SJCRH30 (cell line): Measurements from ENCODE around the gene C2orf76. TPM values are rescaled to one million over a fixed set of nuclear protein-coding genes. Genes with fewer than 3 reads are reported as not detected.

ENCODE experiments used
- DNase-seq, 2 experiments: peaks; one replicate each; pipeline ENCODE4 v3.0.0-alpha.2; 2015 to 2020
- H3K27ac ChIP-seq: fragments of 250-450 bp; sonication (Bioruptor Pico); 2 replicates; pipeline ENCODE4 v1.5.1; 2020; ENCODE audit warnings: mild to moderate bottlenecking, moderate library complexity
- H3K27me3 ChIP-seq: fragments of 250-450 bp; sonication (Bioruptor Pico); 2 replicates; pipeline ENCODE4 v1.5.1; 2020; ENCODE audit warnings: mild to moderate bottlenecking, moderate library complexity
- H3K36me3 ChIP-seq: fragments of 250-450 bp; sonication (Bioruptor Pico); 2 replicates; pipeline ENCODE4 v1.5.1; 2020; ENCODE audit warnings: mild to moderate bottlenecking, moderate library complexity
- H3K4me1 ChIP-seq: fragments of 250-450 bp; sonication (Bioruptor Pico); 2 replicates; pipeline ENCODE4 v1.5.1; 2020; ENCODE audit warnings: mild to moderate bottlenecking, moderate library complexity
- H3K4me3 ChIP-seq: fragments of 250-450 bp; sonication (Bioruptor Pico); 2 replicates; pipeline ENCODE4 v1.5.1; 2020; ENCODE audit warnings: mild to moderate bottlenecking, moderate library complexity
- H3K9me3 ChIP-seq: fragments of 250-450 bp; sonication (Bioruptor Pico); replicated peaks from 2 replicates; pipeline ENCODE4 v1.5.1; 2020; ENCODE audit warnings: mild to moderate bottlenecking, moderate library complexity
- total RNA-seq: library from RNA; depleted of rRNA; stranded (reverse); fragments of >200 nt; shearing (Covaris generic); gene quantifications from 2 replicates; pipeline ENCODE4 v1.2.3, GENCODE V29; 2014

C2orf76 gene
- total RNA-seq, 1 experiment from 2014 or later: 7.0 TPM

GRCh38 chr2:119306196-119306590 is 60.4 kb downstream of the C2orf76 start:
- Histone ChIP-seq H3K4me3 (no peak overlapping the region), H3K36me3 (no peaks in the 10 kb centered on the region), H3K4me1 (no peaks in the 10 kb centered on the region), H3K27me3 (no peaks in the 10 kb centered on the region), H3K9me3 (no peaks in the 10 kb centered on the region), H3K27ac (no peak overlapping the region)
- no peak for DNase-seq

DNA sequence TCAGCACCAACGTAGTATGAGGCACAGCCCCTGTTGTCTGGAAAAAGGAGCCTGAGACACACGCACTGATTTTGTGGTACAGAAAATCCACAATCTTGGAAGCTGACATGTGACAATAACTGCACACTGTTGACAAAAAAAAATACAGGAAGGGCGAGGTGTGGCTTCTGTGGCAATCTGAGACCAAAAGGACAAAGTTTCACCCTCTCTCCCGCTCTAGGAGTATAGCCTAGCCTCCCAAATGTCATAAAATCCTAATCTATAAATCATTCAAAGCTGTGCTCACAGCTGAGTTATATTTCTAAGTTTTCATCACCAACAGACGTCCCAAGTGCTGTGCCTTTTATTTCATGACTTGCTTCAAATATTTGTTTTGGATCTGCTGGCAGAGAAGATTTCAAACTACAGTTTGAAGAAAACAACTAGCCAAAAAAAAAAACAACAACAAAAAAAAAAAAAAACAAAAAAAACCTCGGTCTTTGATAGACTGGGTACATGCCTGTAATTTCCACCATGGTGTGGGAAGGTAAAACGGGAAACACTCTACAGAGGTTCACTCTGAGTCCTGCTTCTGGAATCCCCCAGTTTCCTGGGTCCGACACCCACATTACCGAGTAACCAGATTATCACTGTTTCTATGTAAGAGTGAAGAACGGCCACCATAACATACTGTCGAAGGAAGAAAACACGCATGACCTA is 61.0 kb downstream of the C2orf76 start:
- no peak for DNase-seq
- Histone ChIP-seq H3K27me3 (no peaks in the 10 kb centered on the region), H3K4me3 (no peak overlapping the region), H3K27ac (no peak overlapping the region), H3K36me3 (no peaks in the 10 kb centered on the region), H3K9me3 (no peaks in the 10 kb centered on the region), H3K4me1 (no peaks in the 10 kb centered on the region)

GRCh38 chr2:119304847-119305246 is 61.8 kb downstream of the C2orf76 start:
- no peaks in the 10 kb centered on the region for H3K36me3 ChIP-seq
- H3K4me1 ChIP-seq: no peaks in the 10 kb centered on the region
- H3K27me3 ChIP-seq: no peaks in the 10 kb centered on the region
- no peaks in the 10 kb centered on the region for H3K9me3 ChIP-seq
- H3K27ac ChIP-seq: no peak overlapping the region
- no peak for DNase-seq
- H3K4me3 ChIP-seq: no peak overlapping the region

DNA sequence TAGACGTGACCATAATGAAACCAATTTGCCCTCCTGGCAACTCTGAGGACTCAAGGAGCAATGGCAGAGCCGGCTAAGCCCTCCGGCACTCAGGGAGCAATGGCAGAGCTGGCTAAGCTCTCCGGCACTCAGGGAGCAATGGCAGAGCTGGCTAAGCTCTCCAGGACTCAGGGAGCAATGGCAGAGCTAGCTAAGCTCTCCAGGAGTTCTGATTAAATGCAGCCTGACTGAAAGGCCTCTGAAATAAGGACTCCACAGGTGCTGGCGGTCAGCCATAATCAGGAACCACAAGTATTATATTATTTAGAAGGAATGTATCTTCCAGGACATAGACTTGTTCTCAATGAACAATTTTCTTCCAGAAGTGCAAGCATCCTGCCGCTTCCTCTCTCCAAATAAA is 65.2 kb downstream of the C2orf76 start:
- no peaks in the 10 kb centered on the region for H3K36me3 ChIP-seq
- no peak overlapping the region for H3K4me3 ChIP-seq
- no peak overlapping the region for H3K27ac ChIP-seq
- no peaks in the 10 kb centered on the region for H3K9me3 ChIP-seq
- H3K4me1 ChIP-seq: no peaks in the 10 kb centered on the region
- no peaks in the 10 kb centered on the region for H3K27me3 ChIP-seq
- DNase-seq: peak; percentile 36 to 52

GRCh38 chr2:119295688-119296375 is 70.8 kb downstream of the C2orf76 start:
- DNase-seq: no peak
- H3K36me3 ChIP-seq: no peaks in the 10 kb centered on the region
- H3K27ac ChIP-seq: no peak overlapping the region
- H3K27me3 ChIP-seq: 0 out of 2 replicates have a peak, but pooled peaks cover 2% of the 10 kb centered on the region
- H3K4me3 ChIP-seq: no peak overlapping the region
- H3K4me1 ChIP-seq: no peaks in the 10 kb centered on the region
- H3K9me3 ChIP-seq: no peaks in the 10 kb centered on the region

GRCh38 chr2:119294671-119295070 is 72.0 kb downstream of the C2orf76 start:
- Histone ChIP-seq H3K27me3 (0 out of 2 replicates have a peak, but pooled peaks cover 2% of the 10 kb centered on the region), H3K4me1 (no peaks in the 10 kb centered on the region), H3K27ac (no peak overlapping the region), H3K36me3 (no peaks in the 10 kb centered on the region), H3K9me3 (no peaks in the 10 kb centered on the region), H3K4me3 (no peak overlapping the region)
- DNase-seq: no peak

GRCh38 chr2:119293900-119294299 is 72.7 kb downstream of the C2orf76 start:
- H3K27me3 ChIP-seq: 0 out of 2 replicates have a peak, but pooled peaks cover 2% of the 10 kb centered on the region
- no peak overlapping the region for H3K27ac ChIP-seq
- H3K9me3 ChIP-seq: no peaks in the 10 kb centered on the region
- DNase-seq: no peak
- no peak overlapping the region for H3K4me3 ChIP-seq
- no peaks in the 10 kb centered on the region for H3K36me3 ChIP-seq
- no peaks in the 10 kb centered on the region for H3K4me1 ChIP-seq

DNA sequence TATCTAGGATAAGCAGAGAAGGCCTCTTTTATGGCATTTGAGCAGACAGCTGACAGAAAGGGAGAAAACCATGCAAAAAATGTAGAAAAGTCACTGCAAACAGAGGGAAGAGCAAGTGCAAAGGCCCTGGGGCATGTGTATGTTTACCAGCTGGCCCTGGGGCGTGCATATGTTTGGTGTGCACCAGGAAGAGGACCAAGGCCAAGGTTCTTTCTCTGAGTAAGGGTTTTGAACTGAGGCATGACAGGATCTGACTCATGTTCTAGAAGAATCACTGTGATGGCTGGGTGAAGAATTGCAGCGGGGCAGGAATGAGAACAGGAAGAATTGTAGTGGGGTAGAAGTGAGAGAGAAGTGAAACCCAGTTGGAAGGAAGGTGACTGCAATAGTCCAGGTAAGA is 73.4 kb downstream of the C2orf76 start:
- no peak for DNase-seq
- Histone ChIP-seq H3K9me3 (no peaks in the 10 kb centered on the region), H3K36me3 (no peaks in the 10 kb centered on the region), H3K4me1 (no peaks in the 10 kb centered on the region), H3K27me3 (0 out of 2 replicates have a peak, but pooled peaks cover 2% of the 10 kb centered on the region), H3K4me3 (no peak overlapping the region), H3K27ac (no peak overlapping the region)

GRCh38 chr2:119292226-119292625 is 74.4 kb downstream of the C2orf76 start:
- Histone ChIP-seq H3K4me3 (no peak overlapping the region), H3K27ac (no peak overlapping the region), H3K27me3 (0 out of 2 replicates have a peak, but pooled peaks cover 2% of the 10 kb centered on the region), H3K36me3 (no peaks in the 10 kb centered on the region), H3K4me1 (no peaks in the 10 kb centered on the region), H3K9me3 (no peaks in the 10 kb centered on the region)
- DNase-seq: peak in 1 of 2 experiments; percentile 14

DNA sequence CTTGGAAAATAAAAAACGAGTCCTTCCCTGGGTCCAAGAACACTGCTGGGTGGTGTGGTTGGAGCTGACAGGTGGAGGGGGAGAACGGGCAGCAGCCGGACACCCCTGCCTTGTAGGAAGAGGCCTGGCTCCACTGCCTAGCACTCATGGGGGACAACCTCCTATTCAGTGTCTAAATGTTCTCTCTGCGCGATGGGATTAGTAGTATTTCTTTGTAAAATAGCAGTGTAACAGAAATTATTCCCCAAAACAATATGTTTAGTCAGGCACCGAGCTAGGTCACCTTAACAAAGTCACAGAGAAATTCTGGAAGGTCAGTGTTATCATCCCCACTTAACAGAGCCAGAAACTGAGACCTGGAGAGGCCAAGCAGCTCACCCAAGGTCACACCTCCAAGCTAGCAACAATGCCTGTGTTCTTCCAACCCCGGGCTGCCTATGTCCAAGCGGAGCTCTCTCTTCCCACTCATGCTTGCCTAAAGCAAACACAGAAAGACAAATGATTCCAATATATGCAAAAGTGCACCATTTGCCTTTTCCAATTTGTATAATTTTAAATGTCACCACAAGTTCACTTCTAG is 75.0 kb downstream of the C2orf76 start:
- Histone ChIP-seq H3K27ac (no peak overlapping the region), H3K27me3 (0 out of 2 replicates have a peak, but pooled peaks cover 2% of the 10 kb centered on the region)
- DNase-seq: no peak

GRCh38 chr2:119290859-119291587 is 75.6 kb downstream of the C2orf76 start:
- H3K36me3 ChIP-seq: no peaks in the 10 kb centered on the region
- no peaks in the 10 kb centered on the region for H3K9me3 ChIP-seq
- H3K27me3 ChIP-seq: 0 out of 2 replicates have a peak, but pooled peaks cover 2% of the 10 kb centered on the region
- H3K4me1 ChIP-seq: no peaks in the 10 kb centered on the region
- DNase-seq: peak; percentile 45 to 70
- H3K4me3 ChIP-seq: no peak overlapping the region
- H3K27ac ChIP-seq: no peak overlapping the region

More for the DNA sequence above, 75.0 kb downstream of the C2orf76 start:
- Histone ChIP-seq H3K36me3 (no peaks in the 10 kb centered on the region), H3K4me3 (no peak overlapping the region), H3K4me1 (no peaks in the 10 kb centered on the region), H3K9me3 (no peaks in the 10 kb centered on the region)

- H3K27ac ChIP-seq: no peak overlapping the region
- no peaks in the 10 kb centered on the region for H3K36me3 ChIP-seq
- no peak overlapping the region for H3K4me3 ChIP-seq
- no peaks in the 10 kb centered on the region for H3K4me1 ChIP-seq
- H3K27me3 ChIP-seq: 0 out of 2 replicates have a peak, but pooled peaks cover 2% of the 10 kb centered on the region
- DNase-seq: no peak
- no peaks in the 10 kb centered on the region for H3K9me3 ChIP-seq
Observed at GRCh38 chr2:119289642-119290041, 77.0 kb downstream of the C2orf76 start.

GRCh38 chr2:119289093-119289492 is 77.5 kb downstream of the C2orf76 start:
- H3K9me3 ChIP-seq: no peaks in the 10 kb centered on the region
- H3K27ac ChIP-seq: no peak overlapping the region
- no peak overlapping the region for H3K4me3 ChIP-seq
- no peaks in the 10 kb centered on the region for H3K36me3 ChIP-seq
- H3K27me3 ChIP-seq: 0 out of 2 replicates have a peak, but pooled peaks cover 2% of the 10 kb centered on the region
- no peak for DNase-seq
- H3K4me1 ChIP-seq: no peaks in the 10 kb centered on the region

GRCh38 chr2:119288576-119288975 is 78.1 kb downstream of the C2orf76 start:
- Histone ChIP-seq H3K36me3 (no peaks in the 10 kb centered on the region), H3K4me1 (no peaks in the 10 kb centered on the region), H3K27me3 (peaks cover 6% of the 10 kb centered on the region; the same call in 1 of the 2 replicates), H3K27ac (no peak overlapping the region), H3K9me3 (no peaks in the 10 kb centered on the region), H3K4me3 (no peak overlapping the region)
- no peak for DNase-seq
